Nephron progenitor cell (in vitro differentiated cells): ENCODE measurements around the gene IL17RD.

Experiments used
- DNase-seq: peaks from one replicate; pipeline ENCODE4 v3.0.0; 2021
- H3K27ac Mint-ChIP-seq: 2 replicates; pipeline ENCODE4 v1.8.0; 2021; ENCODE audit warnings: mild to moderate bottlenecking, moderate library complexity, mixed read lengths
- H3K27me3 Mint-ChIP-seq: 2 replicates; pipeline ENCODE4 v1.8.0; 2021; ENCODE audit warnings: mild to moderate bottlenecking, low read depth, mixed read lengths; ENCODE audit not compliant: poor library complexity
- H3K36me3 Mint-ChIP-seq: 2 replicates; pipeline ENCODE4 v1.8.0; 2021; ENCODE audit warnings: low read depth, mixed read lengths
- H3K4me1 Mint-ChIP-seq: 2 replicates; pipeline ENCODE4 v1.8.0; 2021; ENCODE audit warnings: mixed read lengths
- H3K4me3 Mint-ChIP-seq: 2 replicates; pipeline ENCODE4 v1.8.0; 2021; ENCODE audit warnings: mild to moderate bottlenecking, moderate library complexity, mixed read lengths
- H3K9me3 Mint-ChIP-seq: 2 replicates; pipeline ENCODE4 v1.8.0; 2021; ENCODE audit warnings: mild to moderate bottlenecking, moderate library complexity, mixed read lengths
- TF ChIP-seq, protein P1 (sequence below): fragments of 200-600 bp; sonication (generic); IDR thresholded peaks from 2 replicates; pipeline ENCODE4 v1.5.0; 2021; ENCODE audit warnings: antibody characterized with exemption

IL17RD gene

DNA sequence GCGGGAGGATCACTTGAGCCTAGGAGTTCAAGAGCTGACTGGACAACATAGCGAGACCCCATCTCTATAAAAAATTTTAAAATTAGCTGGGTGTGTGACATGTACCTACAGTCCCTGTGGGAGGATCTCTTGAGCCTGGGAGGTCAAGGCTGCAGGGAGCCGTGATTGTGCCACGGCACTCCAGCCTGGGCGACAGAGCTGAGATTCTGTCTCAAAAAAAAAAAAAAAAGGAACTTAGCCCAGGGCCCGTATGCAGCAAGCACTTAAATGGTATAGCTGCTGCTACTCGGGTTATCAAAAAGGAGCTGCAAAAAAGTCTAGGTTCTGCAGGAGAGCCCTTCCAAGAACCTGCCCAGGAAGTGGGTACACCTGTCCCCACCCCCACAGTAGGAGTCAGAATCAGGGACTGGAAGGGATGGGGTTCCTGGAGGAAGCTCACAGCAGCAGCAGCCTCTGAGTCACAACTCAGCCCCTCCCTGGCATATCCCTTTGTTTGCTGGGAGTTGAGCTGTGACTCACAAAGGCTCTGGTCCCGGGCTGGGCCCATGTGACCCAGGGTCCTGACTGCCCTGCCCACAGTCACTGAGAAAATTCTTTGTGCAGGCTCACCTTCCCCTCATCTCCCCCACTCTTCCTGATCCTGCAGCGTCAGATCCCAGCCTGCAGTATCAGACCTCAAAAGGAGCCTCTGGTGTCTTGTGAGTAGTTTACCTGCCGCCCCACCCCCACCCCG lies 104.9 kb downstream of the IL17RD start, which contains the start of gene SPATA12:
TSS of gene SPATA12 (plus strand) at position 576 of the 733 bp plus-strand sequence. CDS start 13,031 bp downstream, outside the sequence.
- Mint-ChIP-seq H3K27me3 (peaks cover 2% of the 10 kb centered on the region), H3K4me1 (peaks cover 44% of the 10 kb centered on the region), H3K9me3 (no peaks in the 10 kb centered on the region), H3K27ac (no peak within 1 kb of the TSS), H3K4me3 (no peak within 1 kb of the TSS), H3K36me3 (no peaks in the 10 kb centered on the region)
- TF ChIP-seq, protein P1, sequence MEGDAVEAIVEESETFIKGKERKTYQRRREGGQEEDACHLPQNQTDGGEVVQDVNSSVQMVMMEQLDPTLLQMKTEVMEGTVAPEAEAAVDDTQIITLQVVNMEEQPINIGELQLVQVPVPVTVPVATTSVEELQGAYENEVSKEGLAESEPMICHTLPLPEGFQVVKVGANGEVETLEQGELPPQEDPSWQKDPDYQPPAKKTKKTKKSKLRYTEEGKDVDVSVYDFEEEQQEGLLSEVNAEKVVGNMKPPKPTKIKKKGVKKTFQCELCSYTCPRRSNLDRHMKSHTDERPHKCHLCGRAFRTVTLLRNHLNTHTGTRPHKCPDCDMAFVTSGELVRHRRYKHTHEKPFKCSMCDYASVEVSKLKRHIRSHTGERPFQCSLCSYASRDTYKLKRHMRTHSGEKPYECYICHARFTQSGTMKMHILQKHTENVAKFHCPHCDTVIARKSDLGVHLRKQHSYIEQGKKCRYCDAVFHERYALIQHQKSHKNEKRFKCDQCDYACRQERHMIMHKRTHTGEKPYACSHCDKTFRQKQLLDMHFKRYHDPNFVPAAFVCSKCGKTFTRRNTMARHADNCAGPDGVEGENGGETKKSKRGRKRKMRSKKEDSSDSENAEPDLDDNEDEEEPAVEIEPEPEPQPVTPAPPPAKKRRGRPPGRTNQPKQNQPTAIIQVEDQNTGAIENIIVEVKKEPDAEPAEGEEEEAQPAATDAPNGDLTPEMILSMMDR = no peak
- DNase-seq = no peak

DNA sequence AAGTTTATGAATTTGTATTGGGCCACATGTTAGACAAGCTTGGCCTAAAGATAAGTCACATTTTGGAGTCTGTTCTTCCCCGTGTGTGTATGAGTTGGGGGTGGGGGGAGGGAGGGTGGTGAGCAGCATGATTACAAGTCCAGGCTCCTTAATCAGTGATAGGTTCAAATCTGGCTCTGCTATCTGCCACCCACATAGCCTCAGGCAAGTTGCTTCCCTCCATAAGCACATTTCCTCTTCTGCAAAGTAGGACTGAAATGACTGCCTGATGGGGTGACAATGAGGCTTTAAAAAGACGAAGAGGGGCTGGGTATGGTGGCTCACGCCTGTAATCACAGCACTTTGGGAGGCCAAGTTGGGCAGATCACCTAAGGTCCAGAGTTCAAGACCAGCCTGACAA lies 105.7 kb downstream of the IL17RD start:
- Mint-ChIP-seq H3K4me1 (peaks cover 37% of the 10 kb centered on the region), H3K36me3 (no peaks in the 10 kb centered on the region), H3K27ac (no peak overlapping the region), H3K27me3 (peaks cover 2% of the 10 kb centered on the region), H3K9me3 (no peaks in the 10 kb centered on the region), H3K4me3 (no peak overlapping the region)
- DNase-seq = no peak
- TF ChIP-seq, protein P1 = no peak

DNA sequence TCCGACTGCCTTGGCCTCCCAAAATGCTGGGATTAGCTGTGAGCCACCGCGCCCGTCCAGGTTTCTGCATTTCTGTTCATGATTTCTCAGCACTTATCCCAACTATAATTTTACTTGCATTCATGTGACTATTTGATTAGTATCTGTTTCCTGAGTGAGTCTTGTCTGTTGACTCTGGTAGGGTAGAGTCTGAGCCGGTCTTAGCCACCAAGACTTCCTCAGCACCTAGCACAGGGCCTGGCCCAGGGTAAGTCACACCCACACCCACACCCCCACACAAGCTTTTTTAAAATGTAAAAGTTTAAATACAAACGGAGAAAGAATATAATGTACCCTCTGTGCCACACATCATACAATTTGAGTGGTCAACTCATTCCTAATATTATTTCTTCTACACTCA lies 107.8 kb downstream of the IL17RD start:
- peaks cover 19% of the 10 kb centered on the region for H3K4me1 Mint-ChIP-seq
- DNase-seq = no peak
- H3K36me3 Mint-ChIP-seq = no peaks in the 10 kb centered on the region
- TF ChIP-seq, protein P1 = no peak
- H3K27ac Mint-ChIP-seq = no peak overlapping the region
- no peaks in the 10 kb centered on the region for H3K9me3 Mint-ChIP-seq
- no peak overlapping the region for H3K4me3 Mint-ChIP-seq
- peaks cover 3% of the 10 kb centered on the region for H3K27me3 Mint-ChIP-seq

DNA sequence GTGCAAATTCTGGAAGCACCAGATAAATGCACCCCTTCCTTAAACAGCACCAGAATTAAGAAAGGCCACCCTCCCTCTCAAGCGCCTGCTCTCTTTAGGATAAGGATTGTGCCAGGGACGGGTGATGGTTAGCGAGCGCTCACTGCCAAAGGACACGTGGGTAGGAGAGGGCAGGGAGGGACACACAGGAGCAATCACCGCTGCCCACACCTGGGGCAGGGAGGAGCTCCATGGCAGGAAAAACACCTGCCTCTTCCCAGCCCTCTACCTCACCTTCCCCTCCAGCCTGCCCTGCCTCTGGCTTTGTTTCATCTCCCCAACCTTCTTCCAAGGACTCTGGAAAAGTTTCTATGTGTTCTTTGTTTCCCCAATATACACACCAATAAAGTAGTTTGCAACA lies 112.0 kb downstream of the IL17RD start:
- no peaks in the 10 kb centered on the region for H3K36me3 Mint-ChIP-seq
- DNase-seq = no peak
- H3K9me3 Mint-ChIP-seq = no peaks in the 10 kb centered on the region
- H3K4me1 Mint-ChIP-seq = peaks cover 5% of the 10 kb centered on the region
- no peak overlapping the region for H3K4me3 Mint-ChIP-seq
- TF ChIP-seq, protein P1 = no peak
- no peak overlapping the region for H3K27ac Mint-ChIP-seq
- peaks cover 6% of the 10 kb centered on the region for H3K27me3 Mint-ChIP-seq

DNA sequence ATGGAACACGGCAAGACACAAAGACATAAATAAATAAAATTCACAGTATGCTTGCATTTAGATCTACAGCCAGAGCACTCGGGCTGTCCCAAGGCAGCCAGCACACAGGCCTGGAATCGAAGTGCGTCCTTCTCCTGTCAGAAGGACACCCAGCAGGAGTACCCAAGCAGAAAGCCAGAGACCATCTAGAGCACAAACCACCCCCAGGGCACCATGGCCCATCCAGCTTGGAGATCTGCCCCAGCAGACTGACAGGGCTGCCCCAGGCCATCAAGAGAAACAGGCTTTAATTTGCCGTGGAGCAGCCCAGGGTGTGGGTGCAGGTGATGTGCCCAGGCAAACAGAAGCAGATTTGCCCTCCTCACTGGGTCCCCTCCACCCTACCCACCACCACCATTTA lies 112.5 kb downstream of the IL17RD start:
- Mint-ChIP-seq H3K4me3 (no peak overlapping the region), H3K36me3 (no peaks in the 10 kb centered on the region), H3K4me1 (peaks cover 10% of the 10 kb centered on the region), H3K9me3 (no peaks in the 10 kb centered on the region), H3K27ac (no peak overlapping the region), H3K27me3 (peaks cover 6% of the 10 kb centered on the region)
- TF ChIP-seq, protein P1 = no peak
- DNase-seq = no peak

DNA sequence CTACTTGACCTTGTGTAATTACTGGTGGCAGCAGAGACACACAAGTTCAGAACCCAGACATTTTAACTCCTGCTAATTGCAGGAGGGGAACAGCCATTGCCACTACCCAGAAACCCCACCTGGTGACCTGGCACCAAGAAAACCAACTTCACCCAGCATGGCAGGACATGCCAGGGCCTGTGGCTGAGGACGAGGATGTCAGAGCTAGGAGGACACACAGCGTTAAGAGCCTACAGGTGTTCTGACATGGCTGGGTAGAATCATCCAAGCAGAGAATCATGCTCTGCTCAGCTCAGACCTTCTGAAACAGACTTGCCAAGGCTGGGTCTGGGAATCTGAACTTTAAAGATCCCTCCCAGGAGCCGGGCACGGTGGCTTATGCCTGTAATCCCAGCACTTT lies 116.4 kb downstream of the IL17RD start:
- Mint-ChIP-seq H3K9me3 (no peaks in the 10 kb centered on the region), H3K36me3 (no peaks in the 10 kb centered on the region), H3K4me1 (peaks cover 26% of the 10 kb centered on the region), H3K27me3 (peaks cover 8% of the 10 kb centered on the region), H3K27ac (no peak overlapping the region), H3K4me3 (no peak overlapping the region)
- DNase-seq = no peak
- TF ChIP-seq, protein P1 = no peak
